Measurements from ENCODE around the gene ZNF225.

Gene ZNF225

GRCh38 chr19:44142059-44142433 lies 28.8 kb downstream of the ZNF225 start:
- H2BK12ac ChIP-seq (ENCODE audit: low read length) = no peak overlapping the region

GRCh38 chr19:44149776-44150175 lies 36.6 kb downstream of the ZNF225 start:
- H3K4me2 ChIP-seq (ENCODE audit: insufficient read depth, low read length, poor library complexity, severe bottlenecking) = no peak overlapping the region
- H3K4me1 ChIP-seq (ENCODE audit: control insufficient read depth in 2 of 2, insufficient read depth in 1 of 2, low read depth in 1 of 2, low read length in 2 of 2) = no peaks in the 10 kb centered on the region
- no peak overlapping the region for H3K27ac ChIP-seq (replicated peaks; ENCODE audit: low read length)
- no CpG with 5 or more reads among the region's 4 CpGs for WGBS, 2 donors (ENCODE audit: extremely low coverage in 2 of 2, insufficient read length in 2 of 2, insufficient replicate concordance in 1 of 2)
- no peak overlapping the region for H2BK15ac ChIP-seq (ENCODE audit: low read length)
- no peak overlapping the region for H2AFZ ChIP-seq (ENCODE audit: low read length)
- H4K8ac ChIP-seq (ENCODE audit: low read depth, low read length) = no peak overlapping the region
- H2BK120ac ChIP-seq (ENCODE audit: low read depth, low read length) = no peak overlapping the region
- no peak overlapping the region for H4K91ac ChIP-seq (ENCODE audit: low read depth, low read length, poor library complexity)
- H3K79me1 ChIP-seq (ENCODE audit: low read depth, low read length) = no peaks in the 10 kb centered on the region
- DNase-seq (ENCODE audit: low spot score) = no peak
- no peak overlapping the region for H3K23ac ChIP-seq (ENCODE audit: low read depth, low read length, poor library complexity)
- no peak overlapping the region for H3K18ac ChIP-seq (ENCODE audit: low read length)
- H3K4ac ChIP-seq (ENCODE audit: low read length) = no peak overlapping the region
- no peak overlapping the region for H2BK5ac ChIP-seq (ENCODE audit: low read length)
- H3K9me3 ChIP-seq (replicated peaks in 1 of 2; ENCODE audit: control insufficient read depth in 2 of 2, insufficient read depth in 1 of 2, low read depth in 1 of 2, low read length in 2 of 2) = peaks cover 0 to 3% of the 10 kb centered on the region in 2 donors
- H2AK5ac ChIP-seq (ENCODE audit: low read depth, low read length) = no peak overlapping the region
- no peak overlapping the region for H3K14ac ChIP-seq (ENCODE audit: low read length)
- no peak overlapping the region for H3K4me3 ChIP-seq (ENCODE audit: low read length in 2 of 2)
- no peak overlapping the region for H2BK12ac ChIP-seq (ENCODE audit: low read length)
- H3K27me3 ChIP-seq (ENCODE audit: control insufficient read depth in 3 of 3, insufficient read depth in 3 of 3, low read depth in 1 of 3, low read length in 3 of 3) = peaks cover 0 to 2% (median 0%) of the 10 kb centered on the region in 3 experiments
- H3K9ac ChIP-seq (ENCODE audit: low read depth, low read length, poor library complexity) = no peak overlapping the region
- H3K36me3 ChIP-seq (replicated peaks in 1 of 2; ENCODE audit: control insufficient read depth in 2 of 2, insufficient read depth in 2 of 2, low read length in 2 of 2) = peaks cover 18 to 96% of the 10 kb centered on the region in 2 donors

More at GRCh38 chr19:44142059-44142433, 28.8 kb downstream of the ZNF225 start:
- H2BK15ac ChIP-seq (ENCODE audit: low read length) = no peak overlapping the region
- H3K9ac ChIP-seq (ENCODE audit: low read depth, low read length, poor library complexity) = no peak overlapping the region
- peak overlapping the region; percentile 23 for H3K23ac ChIP-seq (ENCODE audit: low read depth, low read length, poor library complexity)
- no peak overlapping the region for H4K91ac ChIP-seq (ENCODE audit: low read depth, low read length, poor library complexity)
- no peaks in the 10 kb centered on the region for H3K9me3 ChIP-seq (replicated peaks in 1 of 2; ENCODE audit: control insufficient read depth in 2 of 2, insufficient read depth in 1 of 2, low read depth in 1 of 2, low read length in 2 of 2)
- H3K4me3 ChIP-seq (ENCODE audit: low read length in 2 of 2) = peak overlapping the region; percentile 75 to 90
- no peak overlapping the region for H3K27ac ChIP-seq (replicated peaks; ENCODE audit: low read length)
- H2AFZ ChIP-seq (ENCODE audit: low read length) = peak overlapping the region; percentile 95
- peak overlapping the region; percentile 66 for H3K4me2 ChIP-seq (ENCODE audit: insufficient read depth, low read length, poor library complexity, severe bottlenecking)
- peaks cover 2% of the 10 kb centered on the region for H3K79me1 ChIP-seq (ENCODE audit: low read depth, low read length)
- H4K8ac ChIP-seq (ENCODE audit: low read depth, low read length) = no peak overlapping the region
- no peak for DNase-seq (ENCODE audit: low spot score)
- H2BK120ac ChIP-seq (ENCODE audit: low read depth, low read length) = no peak overlapping the region
- H2BK5ac ChIP-seq (ENCODE audit: low read length) = no peak overlapping the region
- no CpG with 5 or more reads among the region's 13 CpGs for WGBS, 2 donors (ENCODE audit: extremely low coverage in 2 of 2, insufficient read length in 2 of 2, insufficient replicate concordance in 1 of 2)
- peaks cover 0 to 4% of the 10 kb centered on the region in 2 donors for H3K4me1 ChIP-seq (ENCODE audit: control insufficient read depth in 2 of 2, insufficient read depth in 1 of 2, low read depth in 1 of 2, low read length in 2 of 2)
- H2AK5ac ChIP-seq (ENCODE audit: low read depth, low read length) = no peak overlapping the region
- H3K18ac ChIP-seq (ENCODE audit: low read length) = peak overlapping the region; percentile 39
- H3K14ac ChIP-seq (ENCODE audit: low read length) = peak overlapping the region; percentile 25
- no peak overlapping the region for H3K4ac ChIP-seq (ENCODE audit: low read length)
- no peaks in the 10 kb centered on the region for H3K27me3 ChIP-seq (ENCODE audit: control insufficient read depth in 3 of 3, insufficient read depth in 3 of 3, low read depth in 1 of 3, low read length in 3 of 3)
- H3K36me3 ChIP-seq (replicated peaks in 1 of 2; ENCODE audit: control insufficient read depth in 2 of 2, insufficient read depth in 2 of 2, low read length in 2 of 2) = peaks cover 3 to 28% of the 10 kb centered on the region in 2 donors

- H3K36me3 ChIP-seq (replicated peaks in 1 of 2; ENCODE audit: control insufficient read depth in 2 of 2, insufficient read depth in 2 of 2, low read length in 2 of 2) = peaks cover 24 to 96% of the 10 kb centered on the region in 2 donors
- no CpG with 5 or more reads among the region's 5 CpGs for WGBS, 2 donors (ENCODE audit: extremely low coverage in 2 of 2, insufficient read length in 2 of 2, insufficient replicate concordance in 1 of 2)
These were observed 38.3 kb downstream of the ZNF225 start for GRCh38 chr19:44151491-44151890.

DNA sequence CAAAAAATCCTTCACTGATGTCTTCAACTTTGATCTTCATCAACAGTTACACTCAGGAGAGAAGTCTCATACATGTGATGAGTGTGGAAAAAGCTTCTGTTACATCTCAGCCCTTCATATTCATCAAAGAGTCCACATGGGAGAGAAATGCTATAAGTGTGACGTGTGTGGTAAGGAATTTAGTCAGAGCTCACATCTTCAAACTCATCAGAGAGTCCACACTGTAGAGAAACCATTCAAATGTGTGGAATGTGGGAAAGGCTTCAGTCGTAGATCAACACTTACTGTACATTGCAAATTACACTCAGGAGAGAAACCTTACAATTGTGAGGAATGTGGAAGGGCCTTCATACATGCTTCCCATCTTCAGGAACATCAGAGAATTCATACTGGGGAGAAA lies 43.3 kb downstream of the ZNF225 start:
- Histone ChIP-seq H2BK120ac (ENCODE audit: low read depth, low read length) (no peak overlapping the region), H3K27me3 (ENCODE audit: control insufficient read depth in 3 of 3, insufficient read depth in 3 of 3, low read depth in 1 of 3, low read length in 3 of 3) (no peaks in the 10 kb centered on the region), H2BK12ac (ENCODE audit: low read length) (no peak overlapping the region), H4K8ac (ENCODE audit: low read depth, low read length) (no peak overlapping the region), H3K79me1 (ENCODE audit: low read depth, low read length) (no peaks in the 10 kb centered on the region), H3K9ac (ENCODE audit: low read depth, low read length, poor library complexity) (no peak overlapping the region), H3K4me3 (ENCODE audit: low read length in 2 of 2) (no peak overlapping the region), H3K18ac (ENCODE audit: low read length) (no peak overlapping the region), H3K23ac (ENCODE audit: low read depth, low read length, poor library complexity) (no peak overlapping the region), H2AFZ (ENCODE audit: low read length) (no peak overlapping the region), H2BK5ac (ENCODE audit: low read length) (no peak overlapping the region), H3K27ac (replicated peaks; ENCODE audit: low read length) (no peak overlapping the region), H3K9me3 (replicated peaks in 1 of 2; ENCODE audit: control insufficient read depth in 2 of 2, insufficient read depth in 1 of 2, low read depth in 1 of 2, low read length in 2 of 2) (peaks cover 16 to 41% of the 10 kb centered on the region in 2 donors), H2AK5ac (ENCODE audit: low read depth, low read length) (no peak overlapping the region), H3K4me1 (ENCODE audit: control insufficient read depth in 2 of 2, insufficient read depth in 1 of 2, low read depth in 1 of 2, low read length in 2 of 2) (no peaks in the 10 kb centered on the region), H3K4me2 (ENCODE audit: insufficient read depth, low read length, poor library complexity, severe bottlenecking) (no peak overlapping the region), H3K36me3 (replicated peaks in 1 of 2; ENCODE audit: control insufficient read depth in 2 of 2, insufficient read depth in 2 of 2, low read length in 2 of 2) (peaks cover 25 to 67% of the 10 kb centered on the region in 2 donors), H3K4ac (ENCODE audit: low read length) (no peak overlapping the region), H2BK15ac (ENCODE audit: low read length) (no peak overlapping the region), H4K91ac (ENCODE audit: low read depth, low read length, poor library complexity) (no peak overlapping the region), H3K14ac (ENCODE audit: low read length) (no peak overlapping the region)
- DNase-seq (ENCODE audit: low spot score) = no peak
- WGBS, 2 donors (ENCODE audit: extremely low coverage in 2 of 2, insufficient read length in 2 of 2, insufficient replicate concordance in 1 of 2) = no CpG with 5 or more reads among the region's 2 CpGs

More at GRCh38 chr19:44151491-44151890, 38.3 kb downstream of the ZNF225 start:
- no peak overlapping the region for H3K9ac ChIP-seq (ENCODE audit: low read depth, low read length, poor library complexity)
- no peak overlapping the region for H3K18ac ChIP-seq (ENCODE audit: low read length)
- peaks cover 0 to 2% (median 0%) of the 10 kb centered on the region in 3 experiments for H3K27me3 ChIP-seq (ENCODE audit: control insufficient read depth in 3 of 3, insufficient read depth in 3 of 3, low read depth in 1 of 3, low read length in 3 of 3)
- H3K79me1 ChIP-seq (ENCODE audit: low read depth, low read length) = no peaks in the 10 kb centered on the region
- H2BK120ac ChIP-seq (ENCODE audit: low read depth, low read length) = no peak overlapping the region
- H3K23ac ChIP-seq (ENCODE audit: low read depth, low read length, poor library complexity) = no peak overlapping the region
- H4K91ac ChIP-seq (ENCODE audit: low read depth, low read length, poor library complexity) = no peak overlapping the region
- H3K27ac ChIP-seq (replicated peaks; ENCODE audit: low read length) = no peak overlapping the region
- no peak overlapping the region for H3K4me2 ChIP-seq (ENCODE audit: insufficient read depth, low read length, poor library complexity, severe bottlenecking)
- H3K14ac ChIP-seq (ENCODE audit: low read length) = no peak overlapping the region
- H3K4ac ChIP-seq (ENCODE audit: low read length) = no peak overlapping the region
- H3K4me3 ChIP-seq (ENCODE audit: low read length in 2 of 2) = no peak overlapping the region
- H2BK5ac ChIP-seq (ENCODE audit: low read length) = no peak overlapping the region
- no peak overlapping the region for H2AK5ac ChIP-seq (ENCODE audit: low read depth, low read length)
- no peak overlapping the region for H2BK15ac ChIP-seq (ENCODE audit: low read length)
- no peaks in the 10 kb centered on the region for H3K4me1 ChIP-seq (ENCODE audit: control insufficient read depth in 2 of 2, insufficient read depth in 1 of 2, low read depth in 1 of 2, low read length in 2 of 2)
- H3K9me3 ChIP-seq (replicated peaks in 1 of 2; ENCODE audit: control insufficient read depth in 2 of 2, insufficient read depth in 1 of 2, low read depth in 1 of 2, low read length in 2 of 2) = peaks cover 5 to 19% of the 10 kb centered on the region in 2 donors
- no peak overlapping the region for H4K8ac ChIP-seq (ENCODE audit: low read depth, low read length)
- no peak overlapping the region for H2BK12ac ChIP-seq (ENCODE audit: low read length)
- H2AFZ ChIP-seq (ENCODE audit: low read length) = no peak overlapping the region
- DNase-seq (ENCODE audit: low spot score) = no peak
